ENCODE data around the gene CEP68. TPM values are rescaled to one million over a fixed set of nuclear protein-coding genes. Genes with fewer than 3 reads are reported as not detected.

The CEP68 gene
- 1 to 10 TPM; 7.9 to 9.7 TPM for total RNA-seq

GRCh38 chr2:65056215-65057053, at the start of gene CEP68:
CEP68 (plus strand) TSS chr2:65056416; CDS start chr2:65069445, 13,029 bp downstream.

GRCh38 chr2:65129826-65130663, 73.8 kb downstream of the CEP68 start, which contains the start of gene RAB1A:
RAB1A (minus strand) TSS chr2:65130106; CDS start chr2:65129915, 191 bp downstream.

Other genes starting within 250 kb of the CEP68 start
- 100 to 1,000 TPM; 343 to 373 TPM for gene SLC1A4, start 67.0 kb upstream of the CEP68 start, total RNA-seq
- gene RAB1A, start 73.7 kb downstream of the CEP68 start, total RNA-seq, result 10 to 100 TPM; 56.8 to 86.9 TPM
- 10 to 100 TPM; 55.7 to 84.6 TPM for gene ACTR2, start 171.4 kb downstream of the CEP68 start, total RNA-seq

All from melanocyte of skin (primary cell).